ENCODE measurements around the gene SLC25A23. TPM values are rescaled to one million over a fixed set of nuclear protein-coding genes. Genes with fewer than 3 reads are reported as not detected.
"Not testable (repeated sequence)": the region's sequence is repeated elsewhere in the genome, so short reads cannot be mapped to it uniquely, and the experiment has no call there.

Gene SLC25A23
- polyA plus RNA-seq, 2 donors, result 43.5 to 66.0 TPM

DNA sequence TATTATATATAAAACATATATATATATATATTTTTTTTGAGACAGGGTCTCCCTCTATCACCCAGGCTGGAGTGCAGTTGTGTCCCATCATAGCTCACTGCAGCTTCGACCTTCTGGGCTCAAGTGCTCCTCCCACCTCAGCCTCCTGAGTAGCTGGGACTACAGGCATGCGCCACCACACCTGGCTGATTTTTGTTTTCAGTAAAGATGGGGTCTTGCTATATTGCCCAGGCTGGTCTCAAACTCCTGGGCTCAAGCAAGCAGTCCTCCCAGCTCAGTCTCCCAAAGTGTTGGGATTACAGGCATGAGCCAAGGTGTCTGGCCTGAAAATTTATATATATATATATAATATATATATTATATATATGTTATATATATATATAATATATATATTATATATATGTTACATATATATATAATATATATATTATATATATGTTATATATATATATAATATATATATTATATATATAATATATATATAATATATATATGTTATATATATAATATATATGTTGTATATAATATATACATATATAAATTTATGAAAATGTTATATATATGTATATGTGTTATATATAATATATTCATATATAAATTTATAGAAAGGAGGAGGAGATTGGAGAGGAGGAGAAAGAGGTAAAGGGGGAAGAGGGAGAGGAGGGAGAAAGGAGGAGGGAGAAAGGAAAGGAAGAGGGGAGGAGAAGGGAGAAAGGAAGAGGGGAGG, 30.7 kb downstream of the SLC25A23 start:
- not testable (repeated sequence) for H3K4me1 ChIP-seq (ENCODE audit: control insufficient read depth in 2 of 2, insufficient read depth in 2 of 2, low read length in 1 of 2); H3K36me3 ChIP-seq (ENCODE audit: control insufficient read depth in 2 of 2, insufficient read depth in 2 of 2, low read length in 1 of 2); H3K9me3 ChIP-seq (ENCODE audit: control insufficient read depth in 2 of 2, insufficient read depth in 1 of 2, low read depth in 1 of 2, low read length in 1 of 2); H3K27ac ChIP-seq (ENCODE audit: low read depth in 2 of 2, low read length in 1 of 2); H3K27me3 ChIP-seq (ENCODE audit: control insufficient read depth in 1 of 2, insufficient read depth in 2 of 2, low read length in 2 of 2); H3K4me3 ChIP-seq (ENCODE audit: low read depth in 1 of 2, low read length in 2 of 2)
- WGBS, 2 donors, result 88 to 90% methylated on average over 2 of the region's 2 CpGs

DNA sequence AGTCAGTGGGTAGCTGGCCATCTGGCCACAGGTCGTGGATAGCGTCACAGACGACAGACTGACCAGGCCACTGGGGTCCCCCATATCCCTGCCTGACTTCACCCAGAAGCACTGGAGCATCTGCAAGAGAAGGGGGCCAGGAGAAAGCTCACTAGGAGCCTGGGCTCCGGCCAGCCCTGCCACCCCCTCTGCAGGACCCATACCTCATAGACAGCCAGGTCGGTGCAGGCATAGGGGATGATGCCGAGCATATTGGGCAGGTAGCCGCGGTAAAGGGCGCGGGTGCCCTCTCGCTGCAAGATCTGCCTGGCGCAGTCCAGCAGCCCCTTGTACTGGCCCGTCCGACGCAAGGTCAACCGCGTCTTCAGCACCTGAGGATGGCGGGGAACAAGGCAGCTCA, 32.5 kb downstream of the SLC25A23 start:
- H3K27ac ChIP-seq (ENCODE audit: low read depth in 2 of 2, low read length in 1 of 2), result no peak overlapping the region

DNA sequence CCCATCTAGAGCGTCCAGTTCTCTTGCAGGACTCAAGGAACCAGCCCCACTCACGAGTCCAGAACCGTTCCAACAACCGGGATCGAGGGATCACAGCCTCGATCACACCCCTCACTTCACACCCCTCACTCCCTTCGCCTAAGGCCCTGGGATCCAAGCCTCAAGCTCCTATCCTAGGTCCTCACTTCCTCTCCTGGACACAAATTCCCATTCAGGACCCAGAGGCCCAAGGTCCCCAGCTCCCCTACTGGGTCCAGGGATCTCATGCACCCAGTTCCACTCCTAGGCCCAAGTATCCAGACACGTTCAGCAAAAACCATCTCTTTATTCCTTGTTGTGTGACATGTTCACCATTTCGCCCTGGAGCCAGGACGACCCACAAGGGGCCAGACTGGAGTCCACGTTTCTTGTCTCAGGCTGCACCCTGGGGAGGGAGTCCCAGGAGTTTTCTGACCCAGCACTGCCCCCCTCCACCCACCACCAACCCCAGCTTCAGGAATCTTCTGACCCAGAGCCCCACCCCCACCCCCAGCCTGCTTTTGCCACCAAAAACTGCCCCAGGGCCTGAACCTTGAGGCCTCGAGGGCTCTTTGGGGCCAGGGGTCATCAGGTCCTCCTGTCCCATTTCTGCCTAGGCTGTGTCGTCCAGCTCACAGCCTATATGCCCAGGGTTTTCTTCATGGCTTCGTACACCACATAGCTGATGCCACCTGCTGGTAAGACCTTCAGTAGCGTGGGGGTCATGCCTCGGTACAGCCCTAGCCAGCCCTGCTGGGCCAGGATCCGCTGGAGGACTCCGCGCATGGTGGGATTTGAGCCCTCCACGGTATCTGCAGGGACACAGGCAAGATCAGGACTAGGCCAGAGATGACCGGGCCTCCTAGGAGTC, 33.6 kb downstream of the SLC25A23 start:
- peak overlapping the region; percentile 5 to 30 for H3K4me3 ChIP-seq (ENCODE audit: low read depth in 1 of 2, low read length in 2 of 2)
- WGBS, 2 donors, result 91 to 94% methylated on average over 21 of the region's 21 CpGs
- H3K27ac ChIP-seq (ENCODE audit: low read depth in 2 of 2, low read length in 1 of 2), result peak overlapping the region; percentile 85 to 93
- no peaks in the 10 kb centered on the region for H3K27me3 ChIP-seq (ENCODE audit: control insufficient read depth in 1 of 2, insufficient read depth in 2 of 2, low read length in 2 of 2)
- peaks cover 0 to 10% of the 10 kb centered on the region in 2 donors for H3K4me1 ChIP-seq (ENCODE audit: control insufficient read depth in 2 of 2, insufficient read depth in 2 of 2, low read length in 1 of 2)
- H3K9me3 ChIP-seq (ENCODE audit: control insufficient read depth in 2 of 2, insufficient read depth in 1 of 2, low read depth in 1 of 2, low read length in 1 of 2), result no peaks in the 10 kb centered on the region
- peaks cover 3 to 8% of the 10 kb centered on the region in 2 donors for H3K36me3 ChIP-seq (ENCODE audit: control insufficient read depth in 2 of 2, insufficient read depth in 2 of 2, low read length in 1 of 2)

More for the DNA sequence above, 32.5 kb downstream of the SLC25A23 start:
- H3K36me3 ChIP-seq (ENCODE audit: control insufficient read depth in 2 of 2, insufficient read depth in 2 of 2, low read length in 1 of 2), result no peaks in the 10 kb centered on the region
- no peaks in the 10 kb centered on the region for H3K9me3 ChIP-seq (ENCODE audit: control insufficient read depth in 2 of 2, insufficient read depth in 1 of 2, low read depth in 1 of 2, low read length in 1 of 2)
- peaks cover 0 to 10% of the 10 kb centered on the region in 2 donors for H3K4me1 ChIP-seq (ENCODE audit: control insufficient read depth in 2 of 2, insufficient read depth in 2 of 2, low read length in 1 of 2)
- H3K4me3 ChIP-seq (ENCODE audit: low read depth in 1 of 2, low read length in 2 of 2), result no peak overlapping the region
- H3K27me3 ChIP-seq (ENCODE audit: control insufficient read depth in 1 of 2, insufficient read depth in 2 of 2, low read length in 2 of 2), result no peaks in the 10 kb centered on the region
- WGBS, 2 donors, result 94 to 95% methylated on average over 18 of the region's 18 CpGs

DNA sequence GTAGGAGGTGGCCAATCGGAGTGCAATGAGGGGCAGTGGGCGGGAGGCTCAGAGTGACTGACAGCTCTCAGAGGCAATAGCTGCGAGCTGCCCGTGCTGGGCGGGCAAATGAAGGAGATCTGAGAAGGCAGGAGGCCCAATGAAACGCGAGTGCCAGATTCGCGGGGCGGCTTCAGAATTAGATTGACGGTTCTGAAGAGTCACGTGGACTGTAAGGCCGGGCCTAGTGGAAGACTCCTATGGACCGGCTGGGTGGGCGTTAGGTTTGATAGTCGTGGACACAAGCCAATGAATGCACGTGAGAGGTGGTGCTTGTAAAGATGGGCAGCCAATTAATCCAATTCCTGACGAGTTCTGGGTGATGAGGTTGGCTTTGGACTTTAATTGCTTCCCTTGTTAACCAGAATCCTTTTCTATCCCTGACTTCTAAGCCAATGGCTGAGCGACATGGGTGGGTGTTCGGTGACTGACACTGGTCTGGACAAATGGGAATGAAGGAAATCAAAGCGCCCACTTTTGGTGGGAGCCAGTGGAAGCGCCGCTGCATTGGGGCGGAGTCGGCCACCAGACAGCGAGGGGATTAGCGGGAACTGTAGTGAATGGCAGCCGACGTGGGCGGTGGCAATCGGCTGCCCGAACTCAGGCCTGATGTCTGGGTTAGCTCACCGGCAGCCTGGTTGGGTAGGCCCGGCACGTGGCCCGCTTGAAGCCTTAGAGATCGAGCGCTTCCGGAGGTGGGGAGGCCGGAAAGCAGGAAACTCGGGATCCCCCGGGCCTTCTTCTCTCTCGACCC, 34.5 kb downstream of the SLC25A23 start:
- no peaks in the 10 kb centered on the region for H3K9me3 ChIP-seq (ENCODE audit: control insufficient read depth in 2 of 2, insufficient read depth in 1 of 2, low read depth in 1 of 2, low read length in 1 of 2)
- WGBS, 2 donors, result 7 to 9% methylated on average over 43 of the region's 43 CpGs
- peaks cover 5 to 17% of the 10 kb centered on the region in 2 donors for H3K36me3 ChIP-seq (ENCODE audit: control insufficient read depth in 2 of 2, insufficient read depth in 2 of 2, low read length in 1 of 2)
- H3K27ac ChIP-seq (ENCODE audit: low read depth in 2 of 2, low read length in 1 of 2), result peak overlapping the region; percentile 85 to 93
- H3K4me1 ChIP-seq (ENCODE audit: control insufficient read depth in 2 of 2, insufficient read depth in 2 of 2, low read length in 1 of 2), result peaks cover 0 to 10% of the 10 kb centered on the region in 2 donors
- no peaks in the 10 kb centered on the region for H3K27me3 ChIP-seq (ENCODE audit: control insufficient read depth in 1 of 2, insufficient read depth in 2 of 2, low read length in 2 of 2)
- H3K4me3 ChIP-seq (ENCODE audit: low read depth in 1 of 2, low read length in 2 of 2), result peak overlapping the region; percentile 5 to 30

DNA sequence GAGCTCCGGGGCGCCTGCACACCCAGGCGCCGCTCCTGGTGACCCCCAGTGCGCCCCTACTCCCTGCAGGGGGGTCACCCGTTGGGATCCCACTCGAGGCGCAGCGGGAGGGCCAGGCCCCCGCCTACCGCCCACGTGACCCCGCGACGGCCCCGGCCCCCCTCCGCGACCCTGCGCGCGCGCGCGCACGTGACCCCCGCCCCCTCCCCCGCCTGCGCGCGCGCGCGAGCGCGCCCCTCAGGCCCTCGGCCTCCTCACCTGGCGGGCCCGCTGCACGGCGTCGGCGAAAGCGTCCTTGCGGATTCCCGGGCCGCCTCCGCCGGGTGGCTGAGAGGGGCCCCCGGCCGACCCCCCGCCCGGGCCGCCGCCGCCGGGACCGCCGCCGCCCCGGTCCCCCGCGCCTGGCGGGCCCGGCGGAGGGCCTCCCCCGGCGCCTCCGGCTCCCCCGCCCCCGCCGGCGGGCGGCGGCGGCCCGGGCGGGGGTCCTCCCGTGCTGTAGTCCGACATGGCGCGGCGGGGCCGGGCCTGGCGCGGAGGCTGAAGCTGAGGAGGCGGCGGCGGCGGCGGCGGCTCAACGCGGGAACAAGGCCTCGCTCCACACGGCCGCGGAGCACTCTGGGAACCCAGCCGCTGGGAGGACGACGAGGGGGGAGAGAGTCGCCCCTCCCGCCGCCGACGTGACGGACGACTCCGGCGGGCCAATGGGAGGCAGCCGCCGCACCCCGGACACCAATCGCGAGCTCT, 35.2 kb downstream of the SLC25A23 start, which contains the start of gene KHSRP:
Gene KHSRP (minus strand): TSS at position 617 of the 744 bp plus-strand sequence. CDS start 110 bp downstream, at position 507.
- Histone ChIP-seq H3K9me3 (ENCODE audit: control insufficient read depth in 2 of 2, insufficient read depth in 1 of 2, low read depth in 1 of 2, low read length in 1 of 2) (no peaks in the 10 kb centered on the region), H3K27me3 (ENCODE audit: control insufficient read depth in 1 of 2, insufficient read depth in 2 of 2, low read length in 2 of 2) (no peaks in the 10 kb centered on the region), H3K36me3 (ENCODE audit: control insufficient read depth in 2 of 2, insufficient read depth in 2 of 2, low read length in 1 of 2) (peaks cover 9 to 23% of the 10 kb centered on the region in 2 donors), H3K27ac (ENCODE audit: low read depth in 2 of 2, low read length in 1 of 2) (peak within 1 kb of the TSS; percentile 85 to 93), H3K4me3 (ENCODE audit: low read depth in 1 of 2, low read length in 2 of 2) (peak within 1 kb of the TSS; percentile 74 to 95), H3K4me1 (ENCODE audit: control insufficient read depth in 2 of 2, insufficient read depth in 2 of 2, low read length in 1 of 2) (peaks cover 0 to 10% of the 10 kb centered on the region in 2 donors)
- 1% methylated on average over 65 to 114 of the region's 114 CpGs for WGBS, 2 donors

DNA sequence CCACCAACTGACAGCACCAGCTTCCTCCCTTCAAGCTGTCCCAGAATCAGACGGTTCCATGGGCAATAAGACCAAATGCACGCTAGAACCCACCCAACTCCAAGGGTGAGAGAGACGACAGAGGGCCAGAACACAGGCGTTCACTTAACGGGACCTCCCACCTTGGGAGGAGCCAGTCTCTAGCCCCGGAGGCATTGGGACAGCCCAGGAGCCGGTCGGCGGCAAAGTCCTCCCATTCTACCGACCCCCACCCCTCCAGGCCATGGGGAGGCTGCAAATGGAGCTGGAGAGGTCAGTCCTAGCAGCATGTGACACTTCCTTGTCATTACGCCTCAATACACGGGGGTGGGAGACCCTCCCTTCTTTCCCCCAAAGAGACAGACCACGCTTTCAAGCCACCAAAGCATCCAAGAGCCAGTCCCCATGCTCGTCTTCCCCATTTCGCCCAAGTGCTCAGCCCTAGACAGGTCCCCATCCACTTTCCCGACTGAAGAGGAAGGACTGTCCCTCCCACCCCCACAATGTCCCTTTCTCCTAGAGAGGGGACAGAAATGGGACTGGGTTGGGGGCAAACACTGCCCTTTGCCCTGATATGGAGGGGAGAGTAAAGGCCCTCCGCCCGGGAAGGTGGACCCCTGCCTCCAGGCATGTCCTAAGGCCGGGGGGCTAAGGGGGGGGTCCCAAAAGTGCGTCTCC, 35.9 kb downstream of the SLC25A23 start:
- WGBS, 2 donors, result 1% methylated on average over 19 to 20 of the region's 20 CpGs
- Histone ChIP-seq H3K36me3 (ENCODE audit: control insufficient read depth in 2 of 2, insufficient read depth in 2 of 2, low read length in 1 of 2) (peaks cover 15 to 29% of the 10 kb centered on the region in 2 donors), H3K27ac (ENCODE audit: low read depth in 2 of 2, low read length in 1 of 2) (peak overlapping the region; percentile 67 to 79), H3K4me1 (ENCODE audit: control insufficient read depth in 2 of 2, insufficient read depth in 2 of 2, low read length in 1 of 2) (peaks cover 0 to 10% of the 10 kb centered on the region in 2 donors), H3K27me3 (ENCODE audit: control insufficient read depth in 1 of 2, insufficient read depth in 2 of 2, low read length in 2 of 2) (no peaks in the 10 kb centered on the region), H3K4me3 (ENCODE audit: low read depth in 1 of 2, low read length in 2 of 2) (peak overlapping the region; percentile 74 to 95), H3K9me3 (ENCODE audit: control insufficient read depth in 2 of 2, insufficient read depth in 1 of 2, low read depth in 1 of 2, low read length in 1 of 2) (no peaks in the 10 kb centered on the region)

DNA sequence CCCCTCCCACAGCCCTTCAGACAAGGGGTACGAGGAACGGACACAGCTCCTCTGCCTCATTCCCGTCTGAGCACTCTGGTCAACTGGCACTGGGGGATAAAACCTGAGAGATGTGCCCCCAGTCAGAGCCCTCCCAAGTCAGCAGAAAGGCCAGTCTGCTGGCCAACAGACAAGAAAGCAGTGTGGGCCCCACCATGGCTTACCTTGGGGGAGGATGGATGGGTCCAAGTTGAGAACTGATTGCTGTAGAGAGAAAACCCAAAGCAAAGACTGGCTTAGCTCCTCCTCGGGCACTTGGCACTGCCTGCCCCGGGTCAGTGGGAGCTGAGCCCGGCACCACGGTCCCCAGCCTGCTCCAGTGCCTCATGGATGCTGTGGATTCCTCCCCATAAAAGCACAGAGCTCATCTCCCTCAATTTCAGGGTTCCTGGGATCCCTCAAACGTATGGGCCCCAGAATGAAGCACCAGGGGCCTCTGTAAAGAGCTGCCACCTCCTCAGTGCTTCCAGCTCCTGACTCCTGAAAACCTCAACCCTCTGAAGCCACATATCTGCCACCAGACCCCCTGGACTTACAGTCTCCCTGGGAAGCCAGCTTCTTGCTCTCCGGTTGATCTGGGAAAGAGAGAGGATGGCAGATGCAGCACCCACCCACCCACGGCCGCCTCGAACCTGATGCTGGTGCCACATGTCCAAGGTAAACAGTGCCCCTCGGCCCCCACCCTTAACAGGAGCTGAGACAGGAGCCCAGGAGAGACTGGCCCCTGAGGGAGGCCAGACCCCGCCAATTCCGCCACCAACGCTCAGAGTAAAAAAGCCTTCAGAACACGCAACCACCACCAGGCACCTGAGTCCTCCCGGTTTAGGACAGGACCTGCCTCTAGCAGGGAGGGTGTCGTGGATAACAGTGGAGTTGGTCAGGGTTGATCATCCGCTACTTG, 38.2 kb downstream of the SLC25A23 start:
- peaks cover 29 to 52% of the 10 kb centered on the region in 2 donors for H3K36me3 ChIP-seq (ENCODE audit: control insufficient read depth in 2 of 2, insufficient read depth in 2 of 2, low read length in 1 of 2)
- WGBS, 2 donors, result 74 to 82% methylated on average over 20 of the region's 20 CpGs
- peaks cover 0 to 10% of the 10 kb centered on the region in 2 donors for H3K4me1 ChIP-seq (ENCODE audit: control insufficient read depth in 2 of 2, insufficient read depth in 2 of 2, low read length in 1 of 2)
- no peaks in the 10 kb centered on the region for H3K9me3 ChIP-seq (ENCODE audit: control insufficient read depth in 2 of 2, insufficient read depth in 1 of 2, low read depth in 1 of 2, low read length in 1 of 2)
- no peak overlapping the region for H3K4me3 ChIP-seq (ENCODE audit: low read depth in 1 of 2, low read length in 2 of 2)
- H3K27ac ChIP-seq (ENCODE audit: low read depth in 2 of 2, low read length in 1 of 2), result no peak overlapping the region
- no peaks in the 10 kb centered on the region for H3K27me3 ChIP-seq (ENCODE audit: control insufficient read depth in 1 of 2, insufficient read depth in 2 of 2, low read length in 2 of 2)

DNA sequence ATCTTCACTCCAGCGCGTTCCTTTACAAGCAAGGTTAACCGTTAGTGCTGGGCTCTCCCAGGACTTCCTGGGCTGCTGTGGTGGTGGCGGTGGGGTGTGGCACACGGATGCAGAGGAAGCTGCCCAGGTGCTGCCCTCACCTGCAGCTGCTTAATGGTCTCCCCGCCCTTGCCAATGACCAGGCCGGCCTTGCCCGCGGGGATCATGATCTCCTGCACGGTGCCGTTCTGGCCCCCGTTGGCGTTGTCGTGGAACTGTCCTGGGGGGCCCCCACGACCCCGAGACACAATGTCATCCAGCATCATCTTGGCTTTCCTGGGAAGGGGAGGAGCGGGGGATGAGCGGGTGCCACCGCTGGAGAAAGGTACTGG, 41.0 kb downstream of the SLC25A23 start:
- no peak overlapping the region for H3K27ac ChIP-seq (ENCODE audit: low read depth in 2 of 2, low read length in 1 of 2)
- no peak overlapping the region for H3K4me3 ChIP-seq (ENCODE audit: low read depth in 1 of 2, low read length in 2 of 2)
- H3K36me3 ChIP-seq (ENCODE audit: control insufficient read depth in 2 of 2, insufficient read depth in 2 of 2, low read length in 1 of 2), result peaks cover 41 to 72% of the 10 kb centered on the region in 2 donors
- peaks cover 0 to 6% of the 10 kb centered on the region in 2 donors for H3K4me1 ChIP-seq (ENCODE audit: control insufficient read depth in 2 of 2, insufficient read depth in 2 of 2, low read length in 1 of 2)
- H3K9me3 ChIP-seq (ENCODE audit: control insufficient read depth in 2 of 2, insufficient read depth in 1 of 2, low read depth in 1 of 2, low read length in 1 of 2), result no peaks in the 10 kb centered on the region
- 87 to 92% methylated on average over 19 of the region's 19 CpGs for WGBS, 2 donors
- H3K27me3 ChIP-seq (ENCODE audit: control insufficient read depth in 1 of 2, insufficient read depth in 2 of 2, low read length in 2 of 2), result no peaks in the 10 kb centered on the region
